Measurements from ENCODE around the gene VCL.

Gene VCL

GRCh38 chr10:74079028-74079935 lies 81.4 kb downstream of the VCL start:
- no peak for DNase-seq

- DNase-seq, result peak; percentile 65
Measured at GRCh38 chr10:74079936-74080590, 82.1 kb downstream of the VCL start.

GRCh38 chr10:74081192-74081803 lies 83.4 kb downstream of the VCL start:
- DNase-seq, result peak; percentile 73

GRCh38 chr10:74081941-74082718 lies 84.2 kb downstream of the VCL start:
- DNase-seq, result no peak

GRCh38 chr10:74083304-74083703 lies 85.4 kb downstream of the VCL start:
- DNase-seq, result no peak

- no peak for DNase-seq
Measured at GRCh38 chr10:74084955-74085354, 87.0 kb downstream of the VCL start.

- DNase-seq, result no peak
Measured at GRCh38 chr10:74086317-74086716, 88.4 kb downstream of the VCL start.

- no peak for DNase-seq
Measured at GRCh38 chr10:74088722-74089121, 90.8 kb downstream of the VCL start.

- DNase-seq, result no peak
Measured at GRCh38 chr10:74092372-74092771, 94.5 kb downstream of the VCL start.

GRCh38 chr10:74093530-74094164 lies 95.7 kb downstream of the VCL start:
- DNase-seq, result no peak

- no peak for DNase-seq
Measured at GRCh38 chr10:74094231-74094630, 96.3 kb downstream of the VCL start.

GRCh38 chr10:74096777-74097176 lies 98.9 kb downstream of the VCL start:
- no peak for DNase-seq

- no peak for DNase-seq
Measured at GRCh38 chr10:74097776-74098175, 99.9 kb downstream of the VCL start.

- DNase-seq, result no peak
Measured at GRCh38 chr10:74099420-74099819, 101.5 kb downstream of the VCL start.

GRCh38 chr10:74099836-74100235 lies 101.9 kb downstream of the VCL start:
- DNase-seq, result no peak

GRCh38 chr10:74103560-74104258 lies 105.8 kb downstream of the VCL start:
- peak; percentile 21 for DNase-seq

GRCh38 chr10:74104480-74104879 lies 106.6 kb downstream of the VCL start:
- DNase-seq, result no peak

- no peak for DNase-seq
Measured at GRCh38 chr10:74104996-74105395, 107.1 kb downstream of the VCL start.

GRCh38 chr10:74107391-74107790 lies 109.5 kb downstream of the VCL start:
- no peak for DNase-seq

GRCh38 chr10:74109452-74109851 lies 111.5 kb downstream of the VCL start:
- DNase-seq, result no peak

GRCh38 chr10:74110120-74110519 lies 112.2 kb downstream of the VCL start:
- no peak for DNase-seq

- no peak for DNase-seq
Measured at GRCh38 chr10:74111799-74112198, 113.9 kb downstream of the VCL start.
